Astrocyte of the spinal cord (primary cell): ENCODE measurements around the gene HOOK1.

Source experiments
- DNase-seq: peaks from one replicate; pipeline ENCODE4 v3.0.0; 2011; ENCODE audit warnings: low read depth, low spot score
- H3K4me3 ChIP-seq: 2 replicates; pipeline ENCODE4 v1.5.1; 2011; ENCODE audit warnings: low read depth, mild to moderate bottlenecking, low read length, moderate library complexity
- in situ Hi-C: cut with HindIII; loops from 2 replicates; pipeline ENCODE4 v1.10.0; 2017; ENCODE audit warnings: low sequenced_read_pairs
- TF ChIP-seq, protein P1 (sequence below): IDR thresholded peaks from 2 replicates; pipeline ENCODE4 v1.5.1; 2012; ENCODE audit warnings: low read depth, mild to moderate bottlenecking, low read length, inconsistent platforms

HOOK1 gene

DNA sequence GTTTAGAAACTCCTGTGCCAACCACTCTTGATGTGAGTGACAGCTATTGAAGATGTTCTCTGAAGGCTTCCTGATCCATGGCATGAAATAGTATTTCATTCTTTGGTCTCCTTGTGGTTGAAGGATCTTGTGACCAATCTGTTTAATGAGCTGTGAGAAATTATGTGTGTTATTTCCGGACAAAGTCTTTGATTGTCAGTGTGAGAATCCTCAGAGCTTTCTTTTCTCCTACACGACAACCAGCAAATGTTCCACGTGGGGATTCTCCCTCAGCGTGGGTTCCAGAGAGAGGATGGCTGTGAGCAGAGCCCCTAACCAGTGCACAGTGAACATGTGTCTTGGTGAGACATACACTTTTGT lies 45.0 kb upstream of the HOOK1 start:
- in situ Hi-C loops = no loop called here
- no peak for DNase-seq
- no peak overlapping the region for H3K4me3 ChIP-seq
- TF ChIP-seq, protein P1, sequence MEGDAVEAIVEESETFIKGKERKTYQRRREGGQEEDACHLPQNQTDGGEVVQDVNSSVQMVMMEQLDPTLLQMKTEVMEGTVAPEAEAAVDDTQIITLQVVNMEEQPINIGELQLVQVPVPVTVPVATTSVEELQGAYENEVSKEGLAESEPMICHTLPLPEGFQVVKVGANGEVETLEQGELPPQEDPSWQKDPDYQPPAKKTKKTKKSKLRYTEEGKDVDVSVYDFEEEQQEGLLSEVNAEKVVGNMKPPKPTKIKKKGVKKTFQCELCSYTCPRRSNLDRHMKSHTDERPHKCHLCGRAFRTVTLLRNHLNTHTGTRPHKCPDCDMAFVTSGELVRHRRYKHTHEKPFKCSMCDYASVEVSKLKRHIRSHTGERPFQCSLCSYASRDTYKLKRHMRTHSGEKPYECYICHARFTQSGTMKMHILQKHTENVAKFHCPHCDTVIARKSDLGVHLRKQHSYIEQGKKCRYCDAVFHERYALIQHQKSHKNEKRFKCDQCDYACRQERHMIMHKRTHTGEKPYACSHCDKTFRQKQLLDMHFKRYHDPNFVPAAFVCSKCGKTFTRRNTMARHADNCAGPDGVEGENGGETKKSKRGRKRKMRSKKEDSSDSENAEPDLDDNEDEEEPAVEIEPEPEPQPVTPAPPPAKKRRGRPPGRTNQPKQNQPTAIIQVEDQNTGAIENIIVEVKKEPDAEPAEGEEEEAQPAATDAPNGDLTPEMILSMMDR = no peak

DNA sequence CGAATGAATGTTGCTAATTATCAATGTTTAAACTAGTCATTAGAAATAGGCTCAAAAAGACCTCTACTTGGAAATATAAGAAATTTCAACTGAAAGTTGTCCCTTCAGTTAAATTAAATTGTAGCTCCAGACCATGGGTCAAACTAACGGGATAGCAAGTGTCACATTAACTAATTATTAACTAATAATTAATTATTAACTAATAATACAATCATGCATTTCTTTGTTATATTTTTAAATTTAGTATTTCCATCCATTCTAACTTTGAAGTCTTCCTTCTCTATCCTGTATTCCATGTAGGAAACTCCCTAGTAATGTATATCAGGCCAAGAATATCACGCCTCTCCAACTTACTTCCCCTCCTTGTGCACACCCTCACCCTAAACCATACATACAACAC lies 43.4 kb upstream of the HOOK1 start:
- H3K4me3 ChIP-seq = no peak overlapping the region
- in situ Hi-C loops = no loop called here

DNA sequence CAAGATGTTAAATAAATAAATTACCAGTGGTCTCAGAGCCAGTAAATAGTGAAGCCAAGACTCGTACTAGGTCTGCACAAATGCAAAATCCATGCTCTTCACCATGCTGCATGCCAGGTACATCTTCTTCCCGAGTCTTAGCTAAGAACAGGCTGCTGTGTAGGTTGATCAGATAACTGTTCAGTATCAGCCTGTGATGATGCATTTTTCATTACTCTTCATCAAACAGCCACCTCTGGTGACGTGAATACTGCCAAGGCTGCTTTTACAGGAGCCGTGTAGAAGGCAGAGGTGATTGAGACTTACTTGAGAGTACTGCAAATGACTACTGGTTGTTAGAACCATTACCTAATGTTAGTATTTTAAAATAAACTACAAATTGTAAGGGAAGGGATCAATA lies 39.3 kb upstream of the HOOK1 start:
- TF ChIP-seq, protein P1 = no peak
- in situ Hi-C loops = no loop called here
- no peak overlapping the region for H3K4me3 ChIP-seq
- no peak for DNase-seq

More for the DNA sequence above, 43.4 kb upstream of the HOOK1 start:
- TF ChIP-seq, protein P1 = no peak
- no peak for DNase-seq

DNA sequence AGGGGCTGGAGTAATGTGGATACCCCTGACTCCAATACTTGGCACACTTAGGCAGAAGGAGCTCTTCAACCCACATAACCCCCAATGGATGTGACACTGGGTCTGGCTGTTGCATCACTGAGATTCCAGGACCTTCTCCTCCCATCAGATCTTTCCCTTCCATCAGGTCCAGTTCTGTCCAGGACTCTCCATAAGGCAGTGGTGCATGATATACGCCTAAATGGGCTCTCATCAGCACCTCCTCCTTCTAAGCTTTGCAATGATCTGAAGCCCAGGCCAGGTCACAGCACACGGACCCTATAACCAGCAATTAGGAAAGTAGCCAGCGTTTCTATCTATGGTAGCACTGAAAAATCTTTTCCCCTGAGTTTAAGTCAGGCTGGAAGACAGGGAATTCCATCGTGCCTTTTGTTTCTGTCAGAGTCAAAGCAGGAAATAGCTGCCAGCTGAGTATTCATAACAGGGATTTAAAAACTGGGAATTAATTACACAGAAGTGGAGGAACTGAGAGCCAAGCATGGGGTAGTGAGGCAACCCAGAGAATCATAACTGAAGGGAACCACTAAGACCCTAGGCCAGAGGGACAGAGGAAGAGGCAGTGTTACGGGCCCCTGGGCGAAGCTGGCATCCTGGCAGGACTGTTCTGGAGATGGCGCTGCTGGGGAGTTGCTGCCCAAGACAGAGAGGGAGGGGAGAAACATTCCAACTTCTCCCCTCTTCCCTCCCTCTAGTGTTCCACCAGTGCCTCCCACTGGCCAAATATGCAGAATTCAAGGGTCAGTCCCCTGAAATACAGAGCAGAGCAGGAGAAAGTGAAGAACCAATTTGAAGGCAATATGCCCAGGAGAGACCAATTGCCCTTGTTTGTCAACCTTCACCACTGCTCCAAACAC lies 37.5 kb upstream of the HOOK1 start:
- DNase-seq = no peak
- TF ChIP-seq, protein P1 = no peak
- no peak overlapping the region for H3K4me3 ChIP-seq
- in situ Hi-C loops = no loop called here

DNA sequence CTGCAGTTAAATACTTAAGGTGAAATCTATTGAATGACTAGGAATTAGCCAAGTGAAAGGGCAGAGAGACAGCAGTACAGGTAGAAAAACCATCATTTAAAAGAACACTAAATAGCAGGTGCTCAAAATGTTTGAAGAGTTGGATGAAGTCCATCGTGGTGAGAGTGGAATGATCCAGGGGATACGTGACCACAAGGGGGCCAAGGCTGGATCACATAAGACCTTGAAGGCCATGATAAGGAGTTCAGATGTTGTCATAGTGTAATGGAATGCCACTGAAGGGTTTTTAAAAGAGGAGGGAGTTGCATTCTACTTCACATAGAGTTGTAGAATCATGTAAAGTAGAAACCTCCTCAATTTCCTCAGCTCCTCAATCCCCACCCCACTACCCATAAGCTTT lies 34.8 kb upstream of the HOOK1 start:
- TF ChIP-seq, protein P1 = no peak
- in situ Hi-C loops = no loop called here
- no peak for DNase-seq
- no peak overlapping the region for H3K4me3 ChIP-seq

DNA sequence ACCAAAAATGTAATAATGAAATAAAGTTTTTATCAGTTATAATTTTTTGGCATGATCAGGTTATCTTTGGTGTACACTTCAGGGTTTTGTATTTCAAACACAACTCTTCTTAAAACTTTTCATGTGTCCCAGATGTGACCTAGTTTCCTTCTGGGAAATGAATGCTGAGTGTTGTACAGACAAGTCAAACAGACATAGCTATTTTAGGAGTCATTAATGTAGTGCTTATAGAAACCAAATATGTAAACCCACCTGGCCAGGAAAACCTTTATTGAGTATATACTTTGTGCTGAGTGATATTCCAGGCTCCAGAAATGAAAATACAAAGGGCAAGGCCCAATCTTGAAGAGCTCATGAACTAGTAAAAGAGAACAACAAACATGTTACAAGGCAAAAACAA lies 25.9 kb upstream of the HOOK1 start:
- no peak overlapping the region for H3K4me3 ChIP-seq
- in situ Hi-C loops = no loop called here
- DNase-seq = no peak
- TF ChIP-seq, protein P1 = no peak
